ENCODE measurements around the gene TOMM6.

GRCh38 chr6:41814629-41815028 lies 27.1 kb downstream of the TOMM6 start:
- no peak for TF ChIP-seq POLR2A (IDR thresholded peaks at IDR 0.05; ENCODE audit: borderline replicate concordance, extremely low read depth, insufficient read depth, insufficient read length)
- TF ChIP-seq CTCF (IDR thresholded peaks at IDR 0.05 in 2 of 3, conservative IDR thresholded peaks at IDR 0.05 in 1 of 3; ENCODE audit: borderline replicate concordance in 1 of 3, insufficient read depth in 1 of 3, low read depth in 2 of 3, low read length in 2 of 3) = no peak
- TF ChIP-seq EZH2phosphoT487 (IDR thresholded peaks at IDR 0.05; ENCODE audit: borderline replicate concordance) = no peak
- no peak for TF ChIP-seq REST (IDR thresholded peaks at IDR 0.05; ENCODE audit: low read depth)
- no peak for TF ChIP-seq JUND (IDR thresholded peaks at IDR 0.05)
- TF ChIP-seq TCF7L2 (IDR thresholded peaks at IDR 0.05; ENCODE audit: borderline replicate concordance, extremely low read depth, insufficient read depth, insufficient read length) = no peak
- no peak for TF ChIP-seq MAX (IDR thresholded peaks at IDR 0.05)
- TF ChIP-seq ELF1 (IDR thresholded peaks at IDR 0.05; ENCODE audit: borderline replicate concordance, low read depth) = no peak
